Hepatocyte (in vitro differentiated cells): ENCODE data around the gene IGF2.

Source experiments
- CTCF ChIP-seq: fragments of 200-600 bp; sonication (generic); IDR thresholded peaks from 2 replicates; pipeline ENCODE4 v1.5.1; 2016; ENCODE audit warnings: antibody characterized with exemption, mild to moderate bottlenecking; ENCODE audit not compliant: poor library complexity
- EZH2 ChIP-seq: fragments of 200-600 bp; sonication (generic); IDR thresholded peaks from 2 replicates; pipeline ENCODE4 v1.6.1; 2016; ENCODE audit warnings: antibody characterized with exemption, mild to moderate bottlenecking, borderline replicate concordance

GRCh38 chr11:2134022-2135010, 4.9 kb downstream of the IGF2 start:
- no peak for TF ChIP-seq CTCF
- TF ChIP-seq EZH2, result no peak
